ENCODE measurements around the gene GLE1.

GLE1 gene

GRCh38 chr9:128587453-128587852 is 82.9 kb downstream of the GLE1 start:
- CTCF ChIA-PET = no interaction called here
- TF ChIP-seq ZIC2 (tag by site-specific recombination; IDR thresholded peaks at IDR 0.05) (peak; percentile 65), ZNF521 (tag by site-specific recombination; IDR thresholded peaks at IDR 0.05) (no peak), PRDM4 (tag by site-specific recombination; IDR thresholded peaks at IDR 0.05) (0 out of 2 replicates have a peak, but pooled peaks have one; percentile 23)

GRCh38 chr9:128588581-128589233 is 84.2 kb downstream of the GLE1 start:
- TF ChIP-seq ZFP69B (tag by site-specific recombination; IDR thresholded peaks at IDR 0.05) (no peak), ZNF48 (tag by site-specific recombination; IDR thresholded peaks at IDR 0.05) (no peak), SCRT2 (tag by site-specific recombination; IDR thresholded peaks at IDR 0.05) (0 out of 2 replicates have a peak, but pooled peaks have one; percentile 42), ZSCAN23 (tag by site-specific recombination; IDR thresholded peaks at IDR 0.05) (no peak), ZNF112 (tag by site-specific recombination; IDR thresholded peaks at IDR 0.05) (no peak), ZXDB (tag by site-specific recombination; IDR thresholded peaks at IDR 0.05) (no peak)
- Histone ChIP-seq H3K4me3 (ENCODE audit: low read depth, low read length) (no peak overlapping the region), H3K9me3 (ENCODE audit: control insufficient read depth, insufficient read depth, low read depth, low read length) (no peaks in the 10 kb centered on the region), H3K4me1 (ENCODE audit: control insufficient read depth, insufficient read depth, low read length) (no peaks in the 10 kb centered on the region), H3K36me3 (ENCODE audit: control insufficient read depth in 2 of 2, insufficient read depth in 1 of 2, low read length in 2 of 2) (peaks cover 27 to 88% of the 10 kb centered on the region in 2 experiments; a peak in 2 of 3 replicates), H3K27ac (ENCODE audit: extremely low read depth, low read depth, low read length) (no peak overlapping the region)
- ChIA-PET CTCF (interaction anchor here (0.6 kb wide), 1 partner anchor 133 kb away, joined by 3 read pairs; no protein-coding TSS in a partner anchor), POLR2A (interaction anchor here (0.6 to 1.3 kb wide), 2 partner anchors 35 to 102 kb away, joined by 3 read pairs; no protein-coding TSS in a partner anchor)

More at GRCh38 chr9:128587453-128587852, 82.9 kb downstream of the GLE1 start:
- H3K4me1 ChIP-seq (ENCODE audit: control insufficient read depth, insufficient read depth, low read length) = no peaks in the 10 kb centered on the region
- POLR2A ChIA-PET = interaction anchor here (0.5 to 1.0 kb wide), 2 partner anchors 36 to 284 kb away, joined by 3 to 4 read pairs; no protein-coding TSS in a partner anchor
- no peak overlapping the region for H3K27ac ChIP-seq (ENCODE audit: extremely low read depth, low read depth, low read length)
- no peak overlapping the region for H3K4me3 ChIP-seq (ENCODE audit: low read depth, low read length)
- peaks cover 32 to 88% of the 10 kb centered on the region in 2 experiments; a peak in 2 of 3 replicates for H3K36me3 ChIP-seq (ENCODE audit: control insufficient read depth in 2 of 2, insufficient read depth in 1 of 2, low read length in 2 of 2)
- no peaks in the 10 kb centered on the region for H3K9me3 ChIP-seq (ENCODE audit: control insufficient read depth, insufficient read depth, low read depth, low read length)

Measured in HEK293 (cell line).